NCI-H524 (cell line): Measurements from ENCODE around the gene DNAJC13.

Source experiments
- DNase-seq, 2 experiments: peaks; one replicate each; lab custom pipeline; 2025; lab: John Stamatoyannopoulos, UW

Gene DNAJC13

DNA sequence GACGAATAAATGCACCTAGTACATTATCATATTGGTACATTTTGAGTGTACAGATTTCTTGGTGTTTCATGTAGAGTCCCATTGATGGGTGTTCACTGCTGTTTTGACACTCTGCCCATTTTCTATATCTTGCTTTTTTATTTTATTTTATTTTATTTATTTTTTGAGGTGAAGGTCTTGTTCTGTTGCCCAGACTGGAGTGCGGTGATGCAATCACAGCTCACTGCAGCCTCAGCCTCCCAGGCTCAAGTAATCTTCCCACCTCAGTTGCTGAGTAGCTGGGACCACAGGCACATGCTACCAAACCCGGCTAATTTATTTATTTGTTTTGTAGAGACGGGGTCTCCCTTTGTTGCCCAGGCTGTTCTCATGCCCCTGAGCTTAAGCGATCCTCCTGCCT lies 44.2 kb downstream of the DNAJC13 start:
- DNase-seq = no peak

GRCh38 chr3:132464066-132464465 lies 46.8 kb downstream of the DNAJC13 start:
- peak in 1 of 2 experiments; percentile 21 for DNase-seq

GRCh38 chr3:132469326-132469725 lies 52.0 kb downstream of the DNAJC13 start:
- no peak for DNase-seq

- DNase-seq = no peak
Observed at GRCh38 chr3:132486099-132486498, 68.8 kb downstream of the DNAJC13 start.

DNA sequence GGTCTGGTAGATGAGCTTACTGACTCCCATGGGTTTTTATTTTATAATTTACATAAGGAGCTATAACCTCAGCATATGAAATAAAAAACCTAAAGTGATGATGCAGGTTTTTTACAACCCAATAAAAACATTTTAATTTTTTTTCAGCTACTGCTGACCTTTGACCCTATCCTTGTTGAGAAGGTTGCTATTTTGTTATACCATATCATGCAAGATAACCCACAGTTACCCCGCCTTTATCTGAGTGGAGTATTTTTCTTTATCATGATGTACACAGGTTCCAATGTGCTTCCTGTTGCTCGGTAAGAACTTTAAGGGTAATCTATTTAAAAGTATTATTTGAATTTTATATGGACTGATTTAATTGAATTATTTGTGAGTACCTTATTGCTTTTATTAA lies 70.8 kb downstream of the DNAJC13 start:
- no peak for DNase-seq

- DNase-seq = no peak
Observed at GRCh38 chr3:132499071-132499470, 81.8 kb downstream of the DNAJC13 start.

- no peak for DNase-seq
Observed at GRCh38 chr3:132503559-132503958, 86.3 kb downstream of the DNAJC13 start.

DNA sequence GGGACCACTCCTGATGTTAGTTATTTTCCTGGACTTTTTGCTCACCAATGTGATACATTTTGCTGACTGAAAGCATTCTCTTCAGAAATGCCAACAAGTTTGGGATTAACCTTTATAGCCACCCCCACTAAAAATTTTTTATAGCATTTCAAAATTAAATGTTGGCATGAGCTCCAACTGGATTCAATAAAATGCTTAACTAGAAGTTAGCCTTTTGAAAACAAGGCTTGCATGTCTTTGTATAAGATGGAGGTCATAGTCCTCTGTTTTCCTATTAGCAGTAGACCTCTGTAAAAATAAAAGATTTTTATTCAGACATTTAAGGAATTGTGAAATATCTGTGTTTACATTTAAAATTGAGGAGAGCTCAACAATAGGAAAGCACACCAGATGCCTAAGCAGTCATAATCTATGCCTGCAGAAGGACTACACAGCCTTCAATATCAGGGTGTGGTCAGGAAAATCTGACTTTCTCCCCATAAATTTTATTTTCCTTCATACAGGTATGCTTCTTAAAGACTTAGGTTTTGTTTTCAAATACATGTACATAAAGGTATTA lies 87.2 kb downstream of the DNAJC13 start:
- DNase-seq = no peak

- DNase-seq = no peak
Observed at GRCh38 chr3:132507657-132508056, 90.4 kb downstream of the DNAJC13 start.

- DNase-seq = no peak
Observed at GRCh38 chr3:132509096-132509495, 91.8 kb downstream of the DNAJC13 start.

DNA sequence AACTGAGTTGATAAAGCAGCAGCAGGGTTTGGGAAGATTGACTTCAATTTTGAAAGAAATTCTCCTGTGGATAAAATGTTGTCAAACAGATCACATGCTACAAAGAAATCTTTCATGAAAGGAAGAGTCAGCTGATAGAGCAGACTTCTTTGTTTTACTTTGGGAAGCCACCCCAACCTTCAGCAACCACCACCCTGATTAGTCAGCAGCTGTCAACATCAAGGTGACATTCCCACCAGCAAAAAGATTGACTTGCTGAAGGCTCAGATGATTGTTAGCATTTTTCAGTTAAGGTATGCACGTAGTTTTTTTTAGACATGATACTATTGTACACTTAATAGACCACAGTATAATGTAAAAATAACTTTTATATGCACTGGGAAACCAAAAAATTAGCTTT lies 92.2 kb downstream of the DNAJC13 start:
- no peak for DNase-seq

- no peak for DNase-seq
Observed at GRCh38 chr3:132513057-132513456, 95.8 kb downstream of the DNAJC13 start.

GRCh38 chr3:132517311-132517710 lies 100.0 kb downstream of the DNAJC13 start:
- no peak for DNase-seq

GRCh38 chr3:132519914-132520313 lies 102.6 kb downstream of the DNAJC13 start:
- no peak for DNase-seq

GRCh38 chr3:132521901-132522300 lies 104.6 kb downstream of the DNAJC13 start:
- DNase-seq = no peak

GRCh38 chr3:132522353-132522752 lies 105.1 kb downstream of the DNAJC13 start:
- DNase-seq = no peak

DNA sequence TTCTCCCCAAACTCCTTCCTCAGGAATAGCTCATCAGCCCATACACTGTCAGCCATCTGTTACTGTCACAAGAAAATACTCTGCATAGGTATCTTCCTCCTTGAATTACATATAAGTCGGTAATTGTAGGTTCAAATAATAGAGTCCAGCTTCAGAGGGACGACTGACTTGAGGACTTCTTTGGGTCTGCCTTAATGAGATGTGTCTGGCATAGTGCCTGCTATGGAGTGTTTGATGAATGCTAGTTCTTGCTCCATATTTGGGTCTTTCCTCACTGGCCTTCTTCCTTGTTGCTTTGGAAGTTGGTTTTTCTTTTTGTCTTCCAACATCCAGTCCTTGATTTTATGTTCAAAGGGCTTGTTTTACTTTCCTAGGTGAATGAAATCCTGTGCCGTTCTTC lies 113.3 kb downstream of the DNAJC13 start:
- peak in 1 of 2 experiments; percentile 3 for DNase-seq

DNA sequence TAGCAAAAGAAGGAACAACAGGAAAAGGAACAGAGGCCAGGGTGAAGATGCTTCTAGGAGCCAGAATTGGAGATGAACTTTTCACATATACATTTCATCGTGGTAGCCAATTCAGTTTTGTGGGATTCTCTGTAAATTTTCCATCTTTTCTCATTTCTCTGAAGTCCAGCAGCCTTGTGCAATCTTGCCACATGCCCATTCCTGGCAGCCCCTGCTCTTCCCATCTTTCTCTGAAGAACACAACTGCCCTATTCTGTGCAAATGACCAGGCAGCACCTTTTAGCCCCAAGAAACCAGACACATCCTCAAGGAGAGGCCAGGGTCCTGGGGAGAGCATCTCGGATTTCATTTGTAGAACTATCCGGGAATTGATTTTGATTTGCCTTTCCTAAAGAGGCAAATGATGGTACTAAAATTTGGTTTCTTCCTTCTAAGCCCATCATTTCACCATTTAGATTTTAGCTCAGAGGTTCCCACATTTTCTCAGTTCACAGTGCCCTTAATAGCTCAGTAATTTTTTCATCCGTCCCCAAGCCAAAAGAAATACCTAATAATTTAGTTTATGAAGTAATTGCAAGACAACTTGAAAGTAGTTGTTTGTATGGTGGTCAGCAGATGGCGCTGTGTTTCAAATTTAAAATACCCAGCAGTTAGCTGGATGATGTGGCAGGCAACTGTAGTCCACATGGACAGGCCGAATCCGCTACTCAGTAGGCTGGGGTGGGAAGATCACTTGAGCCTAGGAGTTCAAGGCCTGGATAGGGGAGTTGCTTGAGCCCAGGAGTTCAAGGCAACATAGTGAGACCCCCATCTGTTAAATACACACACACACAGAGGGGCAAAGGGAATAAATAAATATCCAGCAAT lies 118.5 kb downstream of the DNAJC13 start:
- DNase-seq = peak; percentile 32 to 70

GRCh38 chr3:132536442-132537153 lies 119.3 kb downstream of the DNAJC13 start:
- DNase-seq = peak in 1 of 2 experiments; percentile 8

GRCh38 chr3:132537297-132537696 lies 120.0 kb downstream of the DNAJC13 start:
- no peak for DNase-seq

DNA sequence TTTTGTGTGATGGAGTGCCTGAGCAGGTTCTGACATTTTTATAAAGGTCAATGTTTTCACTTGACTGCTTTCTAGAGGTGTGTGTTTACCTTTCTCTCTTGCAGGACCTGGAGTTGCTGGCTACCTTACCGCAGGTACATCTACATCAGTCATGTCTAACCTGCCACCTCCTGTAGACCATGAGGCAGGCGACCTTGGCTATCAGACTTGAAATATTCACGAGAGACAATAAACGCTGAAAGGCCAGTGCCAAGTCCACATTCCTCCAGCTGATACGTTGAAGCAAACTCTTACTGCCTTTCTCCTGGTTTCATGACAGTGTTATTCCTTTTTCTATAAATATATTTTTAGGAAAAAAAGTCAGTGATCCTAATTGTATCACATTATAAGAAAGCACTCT lies 120.8 kb downstream of the DNAJC13 start:
- DNase-seq = no peak

DNA sequence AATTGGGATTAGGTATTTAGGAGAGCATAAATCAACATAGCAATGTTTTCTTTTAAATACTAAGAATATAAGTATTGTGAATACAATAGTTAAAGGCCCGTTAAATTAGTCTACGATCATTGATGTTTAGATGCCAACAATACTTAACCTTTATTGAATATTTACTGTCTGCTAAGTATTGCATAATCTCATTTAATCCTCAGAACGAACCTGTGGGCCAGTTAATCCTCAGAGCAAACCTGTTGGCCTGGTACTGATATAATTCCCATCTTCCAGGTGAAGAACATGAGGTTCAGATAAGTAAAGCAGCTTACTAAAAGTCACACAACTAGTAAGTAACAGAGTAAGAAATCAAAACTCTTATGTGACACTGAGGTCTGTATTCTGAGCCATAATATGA lies 122.4 kb downstream of the DNAJC13 start:
- DNase-seq = no peak

DNA sequence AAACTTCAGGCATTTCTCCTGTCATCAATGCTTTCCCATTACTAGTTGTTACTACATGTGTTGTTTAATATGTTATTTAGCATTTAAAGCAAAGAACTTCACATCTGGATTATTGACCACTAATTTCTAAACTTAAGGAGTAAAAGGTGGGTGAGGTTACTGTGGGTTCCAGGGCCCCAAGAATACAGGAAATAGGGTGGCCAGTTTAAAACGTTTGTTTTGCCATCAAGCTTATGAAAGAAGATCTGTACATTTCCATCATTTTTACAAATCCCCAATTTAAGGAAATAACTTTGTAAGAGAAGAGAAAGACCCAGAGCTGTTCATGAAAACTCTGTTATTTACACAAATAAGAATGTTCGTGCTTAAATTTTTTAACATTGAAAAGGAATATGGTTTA lies 125.3 kb downstream of the DNAJC13 start:
- DNase-seq = no peak
